HepG2 (cell line): ENCODE results near the gene EIF5A. TPM values are rescaled to one million over a fixed set of nuclear protein-coding genes. Genes with fewer than 3 reads are reported as not detected.
A peak's percentile ranks its signal among the peaks of the same experiment; 100 is the strongest.

Experiments
- ATM ChIP-seq: fragments of 450-650 bp; IDR thresholded peaks from 2 replicates; pipeline ENCODE4 v1.7.1; 2017; ENCODE audit warnings: mild to moderate bottlenecking, borderline replicate concordance
- BORCS8-MEF2B ChIP-seq: sonication (generic); formaldehyde crosslinking; IDR thresholded peaks from 2 replicates; pipeline ENCODE4 v1.8.0; 2022; ENCODE audit warnings: mild to moderate bottlenecking, missing genetic modification reagents
- CBX5 ChIP-seq: sonication (generic); formaldehyde crosslinking; IDR thresholded peaks from 2 replicates; pipeline ENCODE4 v1.4.0; 2020; ENCODE audit warnings: missing genetic modification reagents, borderline replicate concordance
- CENPX ChIP-seq: sonication (generic); formaldehyde crosslinking; IDR thresholded peaks from 2 replicates; pipeline ENCODE4 v1.9.0; 2021; ENCODE audit warnings: mild to moderate bottlenecking, missing genetic modification reagents, moderate library complexity
- HDAC1 ChIP-seq: sonication (generic); formaldehyde crosslinking; IDR thresholded peaks from 2 replicates; pipeline ENCODE4 v1.5.1; 2020; ENCODE audit warnings: mild to moderate bottlenecking, missing genetic modification reagents
- HNRNPUL1 ChIP-seq: fragments of 200-400 bp; formaldehyde crosslinking; IDR thresholded peaks from 2 replicates; pipeline ENCODE4 v1.6.1; 2017; ENCODE audit warnings: low read depth, mild to moderate bottlenecking, low read length, moderate library complexity
- KDM3A ChIP-seq: IDR thresholded peaks from 2 replicates; pipeline ENCODE4 v1.6.1; 2018; ENCODE audit warnings: low read depth, missing compliant biosample characterization
- LRRFIP1 ChIP-seq: sonication (generic); formaldehyde crosslinking; conservative IDR thresholded peaks from 2 replicates; pipeline ENCODE4 v1.4.0; 2020; ENCODE audit warnings: missing genetic modification reagents
- MATR3 ChIP-seq: sonication (generic); formaldehyde crosslinking; IDR thresholded peaks from 2 replicates; pipeline ENCODE4 v1.4.0; 2020; ENCODE audit warnings: missing genetic modification reagents
- MXI1 ChIP-seq: IDR thresholded peaks from 3 replicates; pipeline ENCODE4 v1.6.1; 2012; ENCODE audit warnings: low read depth, low read length, inconsistent platforms, borderline replicate concordance
- NAIF1 ChIP-seq: sonication (generic); formaldehyde crosslinking; IDR thresholded peaks from 2 replicates; pipeline ENCODE4 v1.5.0; 2020; ENCODE audit warnings: mild to moderate bottlenecking, missing genetic modification reagents, borderline replicate concordance
- NR3C1 ChIP-seq: sonication (generic); formaldehyde crosslinking; IDR thresholded peaks from 2 replicates; pipeline ENCODE4 v1.4.0; 2020; ENCODE audit warnings: missing genetic modification reagents
- PRMT3 ChIP-seq: sonication (generic); formaldehyde crosslinking; IDR thresholded peaks from 2 replicates; pipeline ENCODE4 v1.8.1; 2022; ENCODE audit warnings: low read depth, mild to moderate bottlenecking, moderate library complexity, missing genetic modification reagents, borderline replicate concordance
- SALL2 ChIP-seq: sonication (generic); formaldehyde crosslinking; IDR thresholded peaks from 2 replicates; pipeline ENCODE4 v1.8.1; 2023; ENCODE audit warnings: mild to moderate bottlenecking, missing genetic modification reagents, inconsistent platforms
- TERF1 ChIP-seq: sonication (generic); formaldehyde crosslinking; IDR thresholded peaks from 2 replicates; pipeline ENCODE4 v1.8.0; 2022; ENCODE audit warnings: mild to moderate bottlenecking, missing genetic modification reagents, moderate library complexity
- TFDP2 ChIP-seq: sonication (generic); formaldehyde crosslinking; IDR thresholded peaks from 2 replicates; pipeline ENCODE4 v1.4.0; 2020; ENCODE audit warnings: missing genetic modification reagents
- TOPORS ChIP-seq: sonication (generic); formaldehyde crosslinking; IDR thresholded peaks from 2 replicates; pipeline ENCODE4 v1.8.0; 2023; ENCODE audit warnings: mild to moderate bottlenecking, missing genetic modification reagents
- ZFP90 ChIP-seq: sonication (generic); formaldehyde crosslinking; IDR thresholded peaks from 2 replicates; pipeline ENCODE4 v1.8.0; 2022; ENCODE audit warnings: missing genetic modification reagents, mild to moderate bottlenecking, inconsistent platforms, borderline replicate concordance
- ZKSCAN8 ChIP-seq: IDR thresholded peaks from 2 replicates; pipeline ENCODE4 v1.6.1; 2016; ENCODE audit warnings: borderline replicate concordance, missing genetic modification reagents, missing compliant biosample characterization
- ZNF230 ChIP-seq: sonication (generic); formaldehyde crosslinking; IDR thresholded peaks from 2 replicates; pipeline ENCODE4 v1.4.0; 2020; ENCODE audit warnings: mild to moderate bottlenecking, missing genetic modification reagents
- ZNF234 ChIP-seq: sonication (generic); formaldehyde crosslinking; conservative IDR thresholded peaks from 2 replicates; pipeline ENCODE4 v1.5.1; 2020; ENCODE audit warnings: mild to moderate bottlenecking, missing genetic modification reagents
- ZNF746 ChIP-seq: sonication (generic); formaldehyde crosslinking; IDR thresholded peaks from 2 replicates; pipeline ENCODE4 v1.8.0; 2022; ENCODE audit warnings: mild to moderate bottlenecking, missing genetic modification reagents
- ZNF747 ChIP-seq: sonication (generic); formaldehyde crosslinking; IDR thresholded peaks from 2 replicates; pipeline ENCODE4 v1.8.1; 2023; ENCODE audit warnings: missing genetic modification reagents, mild to moderate bottlenecking, borderline replicate concordance
- ZNF761 ChIP-seq: sonication (generic); formaldehyde crosslinking; conservative IDR thresholded peaks from 2 replicates; pipeline ENCODE4 v1.4.0; 2020; ENCODE audit warnings: mild to moderate bottlenecking, missing genetic modification reagents
- ZNF782 ChIP-seq: sonication (generic); formaldehyde crosslinking; IDR thresholded peaks from 2 replicates; pipeline ENCODE4 v1.4.0; 2020; ENCODE audit warnings: missing genetic modification reagents, mild to moderate bottlenecking, borderline replicate concordance
- polyA plus RNA-seq, 8 experiments: library from polyadenylated mRNA; depleted of rRNA in 3 of 8; stranded (reverse) in 7 of 8; unstranded in 1 of 8; fragments of >200 nt; fragmentation: Illumina TruSeq in 4 of 8; extraction: Trizol in 4 of 8; gene quantifications; 2 replicates each; pipeline versions ENCODE4 v1.2.1 to v1.2.3, GENCODE V29; 2011 to 2016; ENCODE audit warnings: low read depth in 4 of 8, missing spikeins in 1 of 8, mixed read lengths in 1 of 8; ENCODE audit not compliant: insufficient read depth in 1 of 8
- total RNA-seq, 5 experiments: library from RNA; depleted of rRNA; stranded (reverse); fragments of >200 nt; fragmentation: Illumina TruSeq; extraction: Trizol; gene quantifications; 2 replicates each; pipeline ENCODE4 v1.2.3, GENCODE V29; 2016; ENCODE audit warnings: low read depth in 1 of 5

EIF5A gene
- total and polyA plus RNA-seq, 2 of the 13 experiments (the other 11 are each of a cell fraction or from before 2014, with no cell fraction given), result 319 to 337 TPM

- TF ChIP-seq NAIF1, result no peak
- no peak for TF ChIP-seq ZNF746 (CRISPR knock-in tag)
- TF ChIP-seq BORCS8-MEF2B, result 0 out of 2 replicates have a peak, but pooled peaks have one; percentile 4
- TF ChIP-seq KDM3A, result no peak
- no peak for TF ChIP-seq LRRFIP1 (CRISPR knock-in tag)
- TF ChIP-seq TFDP2 (CRISPR knock-in tag), result peak; percentile 85
- TF ChIP-seq HDAC1, result no peak; the same call in 1 of the 2 replicates
- no peak for TF ChIP-seq TOPORS (CRISPR knock-in tag)
- TF ChIP-seq CBX5 (CRISPR knock-in tag), result no peak
- no peak for TF ChIP-seq MATR3
- TF ChIP-seq ZNF230 (CRISPR knock-in tag), result no peak
- TF ChIP-seq ZNF234 (CRISPR knock-in tag), result no peak
- TF ChIP-seq CENPX (CRISPR knock-in tag), result no peak
- TF ChIP-seq TERF1 (CRISPR knock-in tag), result no peak
- no peak for TF ChIP-seq NR3C1 (CRISPR knock-in tag)
- no peak for TF ChIP-seq ZNF747
- no peak for TF ChIP-seq SALL2 (CRISPR knock-in tag)
- TF ChIP-seq ZKSCAN8 (CRISPR knock-in tag), result no peak
- TF ChIP-seq MXI1, result peak; percentile 98
- 0 out of 2 replicates have a peak, but pooled peaks have one; percentile 9 for TF ChIP-seq ZNF761 (CRISPR knock-in tag)
- TF ChIP-seq ZNF782 (CRISPR knock-in tag), result no peak
- TF ChIP-seq ZFP90 (CRISPR knock-in tag), result no peak
- no peak for TF ChIP-seq HNRNPUL1
- no peak for TF ChIP-seq PRMT3 (CRISPR knock-in tag)
- TF ChIP-seq ATM, result no peak
These were observed 26.1 kb upstream of the EIF5A start, which contains the start of gene SLC2A4 (continued) for GRCh38 chr17:7281074-7281952.
